SKM-1 (cell line): Measurements from ENCODE around the gene AFF3.

ENCODE experiments used
- DNase-seq: peaks from one replicate; lab custom pipeline; 2025; ENCODE audit not compliant: unreplicated experiment; lab: John Stamatoyannopoulos, UW

The AFF3 gene

DNA sequence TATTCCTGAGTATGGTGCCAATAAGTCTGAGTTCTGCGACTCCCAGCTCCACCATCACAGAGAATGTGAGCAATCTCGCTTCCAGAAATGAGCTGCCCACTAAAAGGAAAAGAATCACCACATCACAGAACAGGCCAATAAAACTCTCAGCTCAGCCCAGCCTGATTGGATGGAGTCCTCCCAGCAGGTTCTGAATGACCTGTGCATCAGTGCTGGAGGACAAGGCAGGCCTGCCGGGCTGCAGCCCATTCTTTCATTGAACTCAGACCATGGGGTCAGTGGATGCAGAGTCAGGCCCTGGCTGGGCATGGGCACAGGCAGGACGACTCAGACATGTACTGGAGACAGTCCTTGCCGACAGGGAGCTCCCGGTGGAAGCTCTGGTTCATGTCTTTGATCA is 519.9 kb downstream of the AFF3 start:
- DNase-seq, result no peak

DNA sequence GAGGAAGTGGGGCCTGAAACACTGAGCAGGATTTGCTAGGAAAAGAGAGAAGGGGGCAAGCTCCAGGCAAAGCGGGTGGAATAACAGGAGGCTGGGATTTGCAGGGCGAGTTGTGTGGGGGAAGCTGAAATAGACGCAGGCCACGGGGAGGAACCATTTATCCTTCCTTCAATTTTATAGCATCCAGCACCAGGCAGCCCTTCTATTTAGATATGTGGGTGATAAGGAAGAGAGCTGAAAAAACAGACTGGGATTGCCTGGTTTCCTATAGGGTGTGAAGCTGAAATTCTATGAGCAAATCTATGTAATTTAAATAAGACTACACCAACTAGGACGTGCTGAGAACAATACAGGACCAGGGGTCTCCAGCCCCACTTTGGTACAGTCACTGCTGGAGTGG is 520.6 kb downstream of the AFF3 start:
- no peak for DNase-seq

DNA sequence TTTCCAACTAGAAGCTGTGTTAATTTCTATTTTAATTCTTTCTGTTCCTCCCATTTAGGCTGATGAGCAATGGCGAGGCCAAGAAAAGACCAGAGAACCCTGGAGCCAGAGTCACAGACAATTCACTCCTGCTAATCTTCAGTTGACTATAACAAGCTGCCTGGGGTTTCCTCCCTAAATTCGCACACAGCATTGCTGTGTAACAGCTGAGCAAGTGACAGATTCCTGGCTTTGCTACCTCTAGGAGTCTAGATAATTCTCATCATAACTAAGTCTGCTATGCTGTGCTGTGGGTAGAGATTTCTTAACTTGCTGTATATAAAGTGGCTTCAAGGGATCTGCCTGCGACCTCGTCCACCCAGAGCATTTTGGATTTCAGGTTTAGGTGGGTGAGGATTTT is 521.3 kb downstream of the AFF3 start:
- DNase-seq, result no peak

DNA sequence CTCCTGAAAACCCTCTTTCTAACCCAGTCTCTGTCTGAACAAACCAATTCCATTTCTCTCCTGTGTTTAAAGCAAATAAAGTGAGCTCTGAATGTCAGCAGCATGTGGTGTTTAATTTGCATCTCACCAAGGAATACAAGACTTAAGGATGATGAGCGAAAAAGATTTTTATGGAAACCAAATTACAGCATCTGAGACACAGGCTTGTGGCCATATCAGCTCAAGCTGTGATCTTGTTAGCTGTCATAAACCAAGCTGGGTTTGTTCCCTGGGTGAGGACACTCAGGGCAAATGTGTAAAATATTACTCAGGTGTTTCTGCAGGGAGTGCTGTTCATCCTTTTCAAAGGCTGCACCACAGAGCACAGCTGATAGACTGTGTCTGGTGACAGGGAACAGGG is 523.2 kb downstream of the AFF3 start:
- no peak for DNase-seq

DNA sequence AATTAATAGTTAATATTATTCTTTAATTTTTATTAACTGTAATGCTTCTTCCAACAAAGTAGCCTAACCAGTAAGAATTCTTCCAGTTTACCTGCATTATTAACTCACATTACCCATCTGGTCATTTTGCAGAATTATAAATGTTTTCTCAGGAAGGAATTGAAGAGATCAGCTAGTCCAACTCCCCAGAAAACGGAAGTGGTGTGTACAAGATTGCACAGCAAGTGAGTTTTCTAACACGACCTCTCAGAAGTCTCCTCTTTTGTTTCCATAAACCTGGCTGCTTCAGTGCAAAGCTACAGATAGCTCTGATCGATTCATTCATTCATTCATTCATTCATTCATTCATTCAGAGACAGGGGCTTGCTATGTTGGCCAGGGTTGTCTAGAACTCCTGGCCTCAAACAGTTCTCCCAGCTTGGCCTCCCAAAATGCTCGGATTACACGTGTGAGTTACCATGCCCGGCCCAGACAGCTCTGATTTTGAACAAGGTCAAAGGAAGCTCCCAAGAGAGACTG is 523.8 kb downstream of the AFF3 start:
- DNase-seq, result no peak

DNA sequence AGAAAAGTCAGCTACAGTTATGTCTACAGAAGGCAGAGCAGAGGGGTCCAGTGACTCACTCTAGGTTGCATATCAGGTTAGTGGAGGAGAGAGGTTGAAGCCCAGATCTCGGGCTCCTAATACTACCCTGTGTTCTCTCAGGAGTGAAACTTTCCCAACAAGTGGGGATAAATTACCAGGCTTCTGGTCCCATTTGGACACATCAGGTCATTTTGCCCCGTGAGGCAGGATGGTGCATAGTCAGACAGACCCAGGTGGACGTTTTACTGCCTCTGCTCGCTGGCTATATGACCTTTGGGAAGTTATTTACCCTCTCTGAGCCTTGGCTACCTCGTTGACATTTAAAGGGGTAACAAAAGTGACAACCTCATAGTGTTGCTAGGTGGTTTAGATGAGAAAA is 524.6 kb downstream of the AFF3 start:
- no peak for DNase-seq

DNA sequence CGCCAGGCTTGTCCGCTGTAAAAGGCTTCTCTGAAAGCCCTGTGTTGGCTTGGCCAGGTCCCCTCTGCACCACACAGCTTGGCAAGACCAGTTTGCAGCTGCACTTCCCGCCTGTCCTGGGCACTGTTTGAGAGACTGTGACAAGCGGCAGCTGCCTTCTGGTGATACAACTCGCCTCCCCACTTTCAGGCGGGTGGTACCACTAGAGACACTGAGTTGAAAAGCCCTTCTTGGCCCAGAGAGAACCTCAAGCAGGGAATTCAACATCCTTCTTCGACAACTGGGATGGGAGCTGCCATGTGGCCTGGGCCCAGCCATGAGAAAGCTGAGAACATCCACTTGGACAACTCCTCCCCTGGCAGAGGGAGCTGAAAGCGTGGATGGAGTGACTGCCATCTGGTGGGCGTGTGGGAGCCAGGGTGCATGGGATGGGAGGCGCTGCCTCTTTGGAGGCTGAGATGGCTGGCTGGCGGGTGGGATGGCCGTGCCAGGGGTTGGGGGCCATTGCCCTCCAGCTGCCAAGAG is 527.1 kb downstream of the AFF3 start:
- DNase-seq, result no peak

DNA sequence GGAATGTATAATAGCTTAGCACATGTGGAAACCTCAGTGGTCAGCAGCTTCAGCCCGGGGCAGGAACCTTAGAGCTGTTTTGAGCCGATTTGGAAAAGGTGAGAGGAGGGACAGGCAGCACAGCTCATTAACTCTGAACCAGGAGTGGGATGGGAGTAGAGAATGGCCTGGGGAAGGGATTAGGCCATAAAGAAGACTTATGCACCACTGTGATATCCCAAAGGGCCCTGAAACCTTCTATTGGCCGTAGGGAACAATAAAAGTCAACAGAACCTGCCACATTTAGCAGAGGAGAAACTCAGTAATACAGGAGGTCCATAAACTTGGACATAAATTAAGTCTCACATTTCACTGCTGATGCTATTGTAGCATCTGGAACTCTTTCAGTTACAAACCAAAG is 528.4 kb downstream of the AFF3 start:
- DNase-seq, result no peak

DNA sequence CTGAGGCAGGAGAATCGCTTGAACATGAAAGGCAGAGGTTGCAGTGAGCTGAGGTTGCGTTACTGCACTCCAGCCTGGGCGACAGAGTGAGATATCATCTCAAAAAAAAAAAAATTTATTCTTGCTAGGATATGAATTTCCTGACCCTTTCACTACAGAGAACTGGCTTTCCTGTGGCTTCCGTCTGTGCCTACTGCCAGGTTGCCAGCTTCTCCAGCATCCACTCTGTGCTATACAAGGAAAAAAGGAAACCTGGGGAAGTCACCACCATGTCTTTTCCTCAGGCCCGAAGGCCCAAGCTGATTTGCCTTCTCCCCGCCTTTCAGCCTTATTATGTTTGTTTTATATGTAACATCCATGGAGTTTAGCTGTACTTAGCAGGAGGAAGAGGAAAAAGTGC is 530.6 kb downstream of the AFF3 start:
- no peak for DNase-seq

DNA sequence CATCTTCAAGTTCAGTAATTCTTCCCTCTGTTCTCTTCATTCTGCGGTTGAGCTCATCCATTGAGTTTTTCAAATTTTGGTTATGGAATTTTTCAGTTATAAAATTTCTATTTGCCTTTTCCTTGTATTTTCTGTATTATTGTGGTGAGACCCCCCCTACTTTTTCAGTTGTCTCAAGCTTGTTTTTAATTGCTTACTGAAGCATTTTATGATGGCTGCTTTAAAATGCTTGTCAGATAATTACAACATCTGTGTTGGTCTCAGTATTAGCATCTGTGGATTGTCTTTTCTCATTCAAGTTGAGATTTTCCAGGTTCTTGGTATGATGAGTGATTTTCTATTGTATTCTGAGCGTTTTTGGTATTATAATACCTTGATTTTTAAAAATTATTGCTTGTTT is 531.4 kb downstream of the AFF3 start:
- DNase-seq, result no peak

DNA sequence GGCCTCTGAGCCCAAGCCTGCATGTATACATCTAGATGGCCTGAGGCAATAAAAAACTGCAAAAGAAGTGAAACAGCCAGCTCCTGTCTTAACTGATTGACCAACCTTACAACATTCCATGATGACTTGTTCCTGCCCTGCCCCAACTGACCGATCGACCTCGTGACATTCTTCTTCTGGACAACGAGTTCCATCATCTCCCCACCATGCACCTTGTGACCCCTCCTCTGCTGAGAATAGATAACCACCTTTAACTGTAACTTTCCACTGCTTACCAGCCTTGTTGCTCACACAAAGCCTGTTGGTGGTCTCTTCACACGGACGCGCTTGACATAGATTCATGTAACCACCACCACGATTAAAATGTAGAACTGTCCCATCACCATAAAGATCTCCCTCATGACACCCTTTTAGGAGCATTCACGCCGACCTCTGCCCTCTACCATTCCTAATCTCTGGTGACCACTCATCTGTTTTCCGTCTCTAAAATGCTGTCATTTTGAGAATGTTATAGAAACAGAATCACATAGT is 532.5 kb downstream of the AFF3 start:
- no peak for DNase-seq

DNA sequence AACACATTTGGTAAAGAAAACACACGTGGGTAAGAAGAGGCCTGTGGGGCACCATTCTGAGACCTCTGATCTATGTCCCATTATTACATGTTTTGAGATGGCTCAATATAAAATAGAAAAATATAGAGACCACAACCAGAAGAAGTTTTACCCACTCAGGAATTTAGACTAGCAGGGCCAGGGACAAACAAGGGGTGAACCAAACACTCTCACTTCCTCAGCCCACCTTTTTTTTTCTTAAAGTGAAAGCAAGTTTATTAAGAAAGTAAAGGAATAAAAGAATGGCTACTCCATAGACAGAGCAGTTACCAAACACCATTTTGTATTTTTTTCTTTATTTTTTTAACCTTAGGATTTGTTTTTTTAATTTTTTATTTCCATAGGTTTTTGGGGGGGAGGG is 533.5 kb downstream of the AFF3 start:
- no peak for DNase-seq

DNA sequence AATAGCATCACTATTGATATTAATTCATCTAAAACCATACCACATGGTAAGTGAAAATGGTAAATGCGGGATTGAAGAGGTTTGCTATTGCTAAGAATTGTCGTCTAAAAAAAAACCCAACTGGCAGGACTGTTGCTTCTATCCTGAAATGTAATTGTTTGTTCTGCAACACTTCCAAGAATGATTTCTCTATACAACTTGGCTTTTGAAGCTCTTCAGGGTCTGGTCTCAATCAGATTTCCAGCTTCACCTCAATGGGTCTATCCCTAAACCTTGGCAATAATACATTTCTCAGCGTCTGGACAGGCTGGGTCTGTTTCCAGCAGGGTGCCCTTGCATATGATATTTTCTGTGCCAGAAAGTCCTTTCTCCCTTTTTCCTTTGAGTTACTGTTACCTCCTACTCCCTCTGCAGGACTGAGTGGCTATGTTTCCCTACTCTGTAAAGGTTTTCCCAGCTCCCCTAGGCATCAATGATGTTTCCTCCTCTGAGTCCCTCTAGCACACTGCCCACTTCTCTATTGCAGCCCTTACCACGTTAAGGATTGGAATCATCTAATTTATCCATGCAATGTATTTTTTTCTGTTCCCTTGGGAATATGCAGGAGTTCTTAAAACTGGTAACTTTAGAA is 534.4 kb downstream of the AFF3 start:
- no peak for DNase-seq

DNA sequence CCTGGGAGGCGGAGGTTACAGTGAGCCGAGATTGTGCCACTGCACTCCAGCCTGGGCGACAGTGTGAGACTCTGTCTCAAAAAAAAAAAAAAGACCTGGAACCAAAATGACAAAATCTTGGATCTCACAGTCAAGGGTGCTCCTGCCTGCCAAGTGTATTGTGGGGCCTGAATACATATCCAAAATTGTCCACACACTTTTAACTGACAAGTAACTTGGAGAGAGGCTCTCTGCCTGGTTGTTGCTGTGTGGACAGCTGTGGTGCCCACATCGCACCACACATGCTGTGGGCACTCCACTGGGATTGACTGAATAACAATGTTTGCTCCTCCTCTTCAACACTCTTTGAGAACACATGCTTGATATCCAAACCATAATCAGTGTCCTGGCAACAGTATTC is 534.9 kb downstream of the AFF3 start:
- no peak for DNase-seq

DNA sequence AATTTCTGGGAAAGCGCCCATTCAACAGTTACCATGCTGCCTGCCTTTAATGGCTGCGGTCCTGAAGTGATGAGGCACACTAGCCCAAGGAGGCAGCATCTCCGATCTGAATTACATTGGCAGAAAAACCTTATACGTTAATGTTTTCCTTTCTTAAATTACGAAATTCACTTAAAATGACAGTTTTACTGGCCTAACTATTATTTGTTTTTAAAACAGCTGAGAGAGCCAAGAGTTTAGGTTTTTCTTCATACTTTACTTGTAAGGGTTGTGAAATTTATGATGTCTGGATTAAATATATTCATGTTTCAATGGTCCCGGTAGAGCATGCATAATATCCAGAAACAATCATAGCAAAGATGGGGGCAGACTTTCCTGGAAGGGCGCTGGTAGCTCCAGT is 537.4 kb downstream of the AFF3 start:
- DNase-seq, result no peak

DNA sequence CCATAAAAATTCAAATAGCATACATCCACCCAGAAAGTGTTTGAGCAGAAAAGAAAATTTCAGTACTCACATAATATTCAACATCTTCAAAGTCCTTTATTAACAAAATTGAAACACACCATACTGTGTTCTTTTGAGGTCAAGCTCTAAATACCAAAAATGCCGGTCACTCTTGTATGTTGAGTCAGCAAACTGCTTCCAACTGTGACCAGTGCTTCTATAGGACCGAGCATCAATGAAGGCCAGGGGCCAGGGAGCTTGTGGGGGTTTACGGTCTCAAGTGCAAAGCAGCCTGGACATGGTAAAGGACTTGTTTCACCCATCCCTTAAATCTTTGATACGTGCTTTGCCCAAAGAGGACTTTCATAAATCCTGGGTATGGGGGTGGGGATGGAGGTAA is 539.9 kb downstream of the AFF3 start:
- no peak for DNase-seq

DNA sequence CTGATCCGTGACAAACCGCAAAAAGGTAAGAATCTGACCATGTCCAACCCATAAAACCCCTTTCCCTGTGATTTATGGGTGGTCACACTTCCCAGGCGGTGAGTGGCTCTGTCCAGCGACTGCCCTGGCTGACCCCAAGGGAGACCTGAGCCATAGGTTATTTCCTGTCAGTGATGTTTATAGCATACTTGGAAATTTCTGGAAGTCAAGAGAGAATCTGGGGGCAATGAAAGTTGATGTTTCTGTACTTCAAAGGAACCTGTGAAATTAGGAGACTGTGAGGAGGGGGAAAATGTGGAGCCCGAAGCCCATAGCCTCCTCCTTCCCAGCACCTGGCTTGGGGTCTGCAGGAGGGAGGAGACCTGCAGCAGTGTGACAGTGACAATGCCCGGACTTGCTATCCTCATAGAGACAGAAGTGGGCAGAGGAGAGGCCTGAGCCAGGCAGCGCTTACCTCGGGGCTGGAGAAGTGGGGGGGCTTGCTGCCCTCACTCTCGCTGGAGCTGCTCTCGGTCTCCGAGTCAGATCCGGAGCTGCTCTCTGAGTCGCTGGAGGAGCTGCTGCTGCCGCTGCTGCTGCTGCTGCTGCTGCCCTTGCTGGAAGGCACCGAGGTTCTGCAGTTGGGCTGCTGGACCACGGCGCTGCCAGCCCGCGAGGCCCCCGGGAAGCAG is 541.3 kb downstream of the AFF3 start:
- no peak for DNase-seq

DNA sequence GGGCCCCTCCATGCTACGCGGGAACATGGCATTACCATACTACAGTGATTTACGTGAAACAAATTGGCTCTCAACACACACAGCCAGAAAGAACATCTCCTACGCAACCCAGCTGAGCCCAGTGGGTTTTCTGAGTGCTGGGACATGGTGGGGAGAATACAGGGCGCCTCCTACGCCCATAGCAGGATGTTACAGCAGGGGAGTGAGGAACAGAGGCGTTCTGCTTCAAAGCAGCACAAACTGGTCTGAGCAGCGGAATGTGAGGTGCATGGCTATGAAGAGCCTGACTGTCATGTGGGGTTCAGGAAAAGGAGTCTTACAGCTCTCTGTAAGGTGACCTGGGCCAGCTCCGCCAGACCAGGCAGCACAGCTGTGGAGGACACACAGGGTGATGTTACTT is 543.9 kb downstream of the AFF3 start:
- DNase-seq, result no peak

DNA sequence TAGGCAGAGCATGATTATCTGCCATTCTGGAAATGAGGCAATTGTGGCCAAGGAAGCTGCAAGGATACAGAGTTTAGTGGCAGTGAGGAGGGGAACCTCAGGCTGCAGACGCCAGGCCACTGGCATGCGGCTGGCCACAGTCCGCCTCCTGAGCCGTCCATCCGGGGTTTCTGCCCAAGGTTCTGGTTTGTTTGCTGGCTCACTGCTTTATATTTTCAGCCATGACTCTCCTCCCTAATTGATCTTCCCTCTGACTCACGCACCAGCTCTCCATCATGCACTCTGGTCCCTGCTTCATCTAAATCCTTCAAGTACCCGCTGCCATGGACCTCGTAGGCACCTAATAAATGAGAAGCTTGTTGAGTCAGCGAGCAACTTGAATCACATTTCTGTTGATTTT is 544.8 kb downstream of the AFF3 start:
- no peak for DNase-seq

DNA sequence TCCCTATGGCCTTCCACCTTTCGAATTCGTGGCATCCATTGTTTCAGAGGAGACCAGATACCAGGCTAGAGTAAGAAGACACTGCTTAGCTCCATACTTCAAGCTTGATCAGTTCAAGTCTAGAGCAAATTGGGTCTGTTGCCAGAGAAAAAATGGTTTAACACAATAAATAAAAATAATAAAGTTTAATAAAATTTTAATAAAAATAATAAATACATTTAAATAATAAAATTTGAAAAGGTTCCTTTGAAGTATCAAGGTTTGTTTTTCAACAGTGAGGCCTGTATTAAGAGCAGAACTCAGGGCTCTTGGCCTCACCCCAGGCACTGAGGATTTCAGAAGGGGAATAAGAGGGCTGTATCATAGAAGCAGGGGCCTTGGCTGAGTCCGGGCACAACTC is 547.0 kb downstream of the AFF3 start:
- no peak for DNase-seq

DNA sequence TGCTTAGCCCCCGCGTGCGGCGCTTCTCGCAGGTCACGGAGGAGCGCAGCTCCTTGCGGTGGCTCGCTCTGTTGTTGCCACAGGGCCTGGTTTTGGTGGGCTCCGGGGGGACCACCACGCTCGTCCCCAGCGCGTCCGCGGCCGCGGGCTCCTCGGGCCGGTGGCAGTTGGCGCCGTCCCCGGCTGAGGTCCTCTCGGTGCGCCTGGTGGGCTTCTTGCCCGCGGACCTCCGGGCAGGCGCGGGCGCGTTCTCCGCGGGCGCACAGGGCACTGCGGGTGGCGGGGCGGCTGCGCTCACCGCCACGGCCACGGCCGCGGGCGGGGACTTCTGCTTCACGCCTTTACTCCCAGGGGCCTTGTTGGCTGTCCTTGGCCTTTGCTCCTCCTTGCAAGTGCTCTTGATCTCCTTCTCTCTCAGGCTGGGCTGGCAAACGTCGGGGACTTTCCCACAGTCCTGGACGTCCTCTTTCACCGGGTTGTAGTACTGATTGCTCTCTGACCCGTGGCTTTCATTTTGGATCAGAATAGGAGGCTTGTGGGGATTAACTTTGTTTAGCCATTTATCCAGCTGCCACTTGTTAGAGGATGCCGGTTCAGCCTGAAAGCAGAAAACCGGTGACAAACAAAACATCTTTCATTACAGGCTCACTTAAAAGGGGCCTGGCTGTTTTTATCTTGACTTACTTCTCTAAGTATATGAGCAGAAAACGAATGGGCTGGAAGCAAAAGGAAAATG is 548.5 kb downstream of the AFF3 start:
- DNase-seq, result no peak

DNA sequence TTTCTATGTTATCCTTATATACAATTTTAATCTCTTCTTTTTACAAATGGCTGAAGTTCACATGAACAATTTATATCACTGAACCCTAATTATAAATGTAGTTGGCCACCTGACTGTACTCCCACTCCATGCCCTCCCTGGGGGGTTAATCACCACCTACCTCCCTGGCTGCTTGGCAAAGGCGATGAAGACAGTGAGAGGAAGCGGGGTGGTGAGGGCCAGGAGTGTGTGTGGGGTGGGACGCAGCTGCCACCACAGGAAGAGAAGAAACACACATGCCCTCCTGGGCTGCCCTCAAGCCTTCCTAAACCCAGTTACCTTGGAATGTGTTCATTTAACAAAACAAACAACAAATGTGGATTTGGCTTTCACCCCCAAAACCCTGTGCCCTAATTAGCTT is 565.6 kb downstream of the AFF3 start:
- no peak for DNase-seq
